Coronary artery (tissue), 2 donors: ENCODE data around the gene CLDN14.

Source experiments
- DNase-seq: peaks from one replicate; pipeline ENCODE4 v3.0.0-alpha.2; 2017; ENCODE audit warnings: low spot score
- H3K27ac ChIP-seq, 2 donors: fragments of 200-600 bp; sonication (generic); one replicate each; pipeline ENCODE4 v1.5.1; 2016 to 2019
- H3K4me3 ChIP-seq: fragments of 200-600 bp; sonication (generic); 2 replicates; pipeline ENCODE4 v1.5.1; 2016; ENCODE audit warnings: mild to moderate bottlenecking, moderate library complexity
- TF ChIP-seq, protein P1 (sequence below): fragments of 200-600 bp; sonication (generic); IDR thresholded peaks from one replicate; pipeline ENCODE4 v1.5.1; 2019; ENCODE audit warnings: antibody characterized with exemption

Gene CLDN14

DNA sequence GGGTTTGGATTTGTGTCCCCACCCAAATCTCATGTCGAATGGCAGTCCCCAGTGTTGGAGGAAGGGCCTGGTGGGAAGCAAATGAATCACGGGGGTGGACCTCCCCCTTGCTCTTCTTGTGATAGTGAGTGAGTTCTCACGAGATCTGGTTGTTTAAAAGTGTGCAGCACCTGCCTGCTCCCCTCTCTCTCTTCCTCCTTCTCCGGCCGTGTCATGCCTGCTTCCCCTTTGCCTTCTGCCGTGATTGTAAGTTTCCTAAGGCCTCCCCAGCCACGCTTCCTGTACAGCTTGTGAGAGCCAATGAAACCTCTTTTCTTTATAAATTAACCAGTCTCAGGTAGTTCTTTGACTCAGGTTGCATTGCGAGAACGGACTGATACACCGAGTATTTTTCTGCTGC, 15.9 kb downstream of the CLDN14 start:
- no peak for DNase-seq
- no peak overlapping the region for H3K27ac ChIP-seq
- H3K4me3 ChIP-seq: no peak overlapping the region
- TF ChIP-seq, protein P1, sequence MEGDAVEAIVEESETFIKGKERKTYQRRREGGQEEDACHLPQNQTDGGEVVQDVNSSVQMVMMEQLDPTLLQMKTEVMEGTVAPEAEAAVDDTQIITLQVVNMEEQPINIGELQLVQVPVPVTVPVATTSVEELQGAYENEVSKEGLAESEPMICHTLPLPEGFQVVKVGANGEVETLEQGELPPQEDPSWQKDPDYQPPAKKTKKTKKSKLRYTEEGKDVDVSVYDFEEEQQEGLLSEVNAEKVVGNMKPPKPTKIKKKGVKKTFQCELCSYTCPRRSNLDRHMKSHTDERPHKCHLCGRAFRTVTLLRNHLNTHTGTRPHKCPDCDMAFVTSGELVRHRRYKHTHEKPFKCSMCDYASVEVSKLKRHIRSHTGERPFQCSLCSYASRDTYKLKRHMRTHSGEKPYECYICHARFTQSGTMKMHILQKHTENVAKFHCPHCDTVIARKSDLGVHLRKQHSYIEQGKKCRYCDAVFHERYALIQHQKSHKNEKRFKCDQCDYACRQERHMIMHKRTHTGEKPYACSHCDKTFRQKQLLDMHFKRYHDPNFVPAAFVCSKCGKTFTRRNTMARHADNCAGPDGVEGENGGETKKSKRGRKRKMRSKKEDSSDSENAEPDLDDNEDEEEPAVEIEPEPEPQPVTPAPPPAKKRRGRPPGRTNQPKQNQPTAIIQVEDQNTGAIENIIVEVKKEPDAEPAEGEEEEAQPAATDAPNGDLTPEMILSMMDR: no peak

DNA sequence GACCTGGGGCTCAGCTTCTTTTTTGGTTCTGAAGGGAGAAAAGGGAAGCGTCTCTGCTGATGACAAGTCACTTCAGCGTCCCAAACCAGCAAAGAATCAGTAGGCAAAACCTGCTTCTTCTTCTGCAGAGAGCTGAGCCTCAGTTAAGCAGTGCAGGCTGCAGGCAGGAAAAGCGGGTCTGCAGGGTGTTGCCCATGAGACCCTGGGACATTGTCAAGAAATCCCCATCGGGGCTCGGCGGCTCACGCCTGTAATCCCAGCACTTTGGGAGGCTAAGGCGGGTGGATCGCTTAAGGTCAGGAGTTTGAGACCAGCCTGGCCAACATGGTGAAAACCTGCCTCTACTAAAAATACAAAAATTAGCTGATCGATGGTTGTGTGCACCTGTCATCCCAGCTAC, 16.7 kb downstream of the CLDN14 start:
- Histone ChIP-seq H3K4me3 (no peak overlapping the region), H3K27ac (no peak overlapping the region)
- no peak for DNase-seq
- TF ChIP-seq, protein P1: no peak

DNA sequence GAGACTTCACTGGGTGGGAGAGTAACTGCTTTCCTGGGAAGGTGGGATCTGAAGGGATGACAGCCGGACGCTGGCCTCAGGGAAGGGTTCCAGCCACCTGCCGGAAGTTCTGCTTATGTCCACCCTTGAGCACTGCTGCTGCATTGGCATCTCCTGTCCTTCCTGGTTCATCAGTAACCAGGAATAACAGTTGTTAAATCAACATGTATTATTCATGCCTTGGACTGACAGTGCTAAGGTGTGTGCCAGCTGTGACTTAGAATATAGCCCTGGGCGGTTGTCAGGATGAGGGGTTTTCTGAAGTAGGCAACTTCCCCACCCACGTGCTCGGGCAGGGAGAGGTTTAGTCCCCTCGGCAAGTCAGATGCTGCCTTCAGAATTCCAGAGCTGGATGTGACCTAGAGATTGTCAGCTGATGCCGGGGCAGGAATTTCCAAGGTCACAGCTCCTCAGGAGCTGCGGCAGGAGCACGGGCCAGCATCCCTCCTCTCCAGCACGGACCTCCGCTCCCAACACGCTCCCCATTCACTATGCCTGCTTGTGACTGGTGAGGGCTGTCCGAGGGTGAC, 17.9 kb downstream of the CLDN14 start:
- DNase-seq: no peak
- Histone ChIP-seq H3K4me3 (no peak overlapping the region), H3K27ac (no peak overlapping the region)
- TF ChIP-seq, protein P1: no peak

DNA sequence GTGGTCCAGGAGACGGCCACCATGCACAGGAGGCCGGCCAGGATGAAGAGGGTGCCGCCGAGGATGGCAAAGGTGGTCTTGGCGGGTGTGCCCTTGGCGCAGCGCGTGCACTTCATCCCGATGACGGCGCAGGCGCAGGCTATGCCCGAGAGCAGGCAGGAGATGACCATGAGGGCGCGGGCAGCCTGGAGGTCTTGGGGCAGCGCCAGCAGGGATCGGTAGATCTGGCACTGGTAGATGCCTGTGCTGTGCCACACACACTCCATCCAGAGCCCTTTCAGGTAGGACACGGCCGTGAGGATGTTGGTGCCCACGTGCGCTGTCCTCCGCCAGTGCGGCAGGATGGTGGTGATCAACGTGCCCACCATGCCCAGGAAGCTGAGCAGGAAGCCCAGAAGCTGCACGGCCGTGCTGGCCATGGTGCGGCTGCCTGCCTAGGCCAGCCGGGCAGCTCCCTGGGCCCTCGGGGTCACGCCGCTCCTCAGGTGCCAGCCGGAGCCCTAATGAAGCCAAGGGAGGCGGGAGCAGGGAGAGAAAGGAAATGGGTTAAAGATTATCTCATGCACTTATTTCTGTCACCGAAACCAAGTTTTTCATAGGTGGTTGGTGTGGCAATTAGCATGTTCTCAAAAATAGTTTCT, 18.5 kb downstream of the CLDN14 start:
- Histone ChIP-seq H3K4me3 (no peak overlapping the region), H3K27ac (no peak overlapping the region)
- TF ChIP-seq, protein P1: no peak
- no peak for DNase-seq

DNA sequence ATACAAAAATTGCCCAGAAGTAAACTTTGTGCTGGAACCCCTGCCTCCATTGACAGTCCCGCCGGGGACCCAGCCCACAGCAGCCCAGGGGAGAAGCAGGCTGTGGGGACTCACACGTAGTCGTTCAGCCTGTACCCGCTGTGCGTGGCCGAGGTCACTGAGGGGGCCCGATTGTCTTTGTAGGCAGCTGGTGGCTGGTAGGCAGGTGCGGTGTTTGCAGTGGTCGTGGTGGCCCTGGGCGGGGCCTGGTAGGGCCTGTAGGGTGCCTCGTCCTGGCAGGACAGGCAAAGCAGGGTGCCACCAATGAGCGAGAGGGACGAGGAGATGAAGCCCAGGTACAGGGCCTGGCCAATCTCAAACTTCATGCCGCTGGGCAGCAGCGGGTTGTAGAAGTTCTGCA, 19.1 kb downstream of the CLDN14 start:
- no peak for DNase-seq
- TF ChIP-seq, protein P1: no peak
- Histone ChIP-seq H3K27ac (no peak overlapping the region), H3K4me3 (no peak overlapping the region)

DNA sequence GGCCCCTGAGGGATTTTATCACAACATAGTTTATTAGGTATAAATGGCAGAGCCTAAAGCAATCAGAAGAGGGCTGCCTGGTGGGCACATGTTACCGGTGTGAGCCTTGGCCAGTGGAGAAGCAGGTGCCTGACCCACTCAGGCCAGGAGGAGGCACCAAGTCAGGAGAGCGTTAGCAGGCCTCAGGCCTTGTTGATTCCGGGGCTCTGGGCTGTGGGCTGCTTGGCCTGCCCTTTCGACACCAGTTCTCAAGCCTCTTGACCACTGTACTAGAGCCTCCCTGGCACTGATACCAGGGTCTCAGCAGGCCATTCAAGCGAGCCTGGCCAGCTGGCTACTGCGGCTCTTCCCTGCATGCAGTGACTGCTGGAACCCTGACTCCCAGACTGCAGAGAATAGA, 20.8 kb downstream of the CLDN14 start:
- H3K27ac ChIP-seq: no peak overlapping the region
- DNase-seq: no peak
- TF ChIP-seq, protein P1: no peak
- no peak overlapping the region for H3K4me3 ChIP-seq

DNA sequence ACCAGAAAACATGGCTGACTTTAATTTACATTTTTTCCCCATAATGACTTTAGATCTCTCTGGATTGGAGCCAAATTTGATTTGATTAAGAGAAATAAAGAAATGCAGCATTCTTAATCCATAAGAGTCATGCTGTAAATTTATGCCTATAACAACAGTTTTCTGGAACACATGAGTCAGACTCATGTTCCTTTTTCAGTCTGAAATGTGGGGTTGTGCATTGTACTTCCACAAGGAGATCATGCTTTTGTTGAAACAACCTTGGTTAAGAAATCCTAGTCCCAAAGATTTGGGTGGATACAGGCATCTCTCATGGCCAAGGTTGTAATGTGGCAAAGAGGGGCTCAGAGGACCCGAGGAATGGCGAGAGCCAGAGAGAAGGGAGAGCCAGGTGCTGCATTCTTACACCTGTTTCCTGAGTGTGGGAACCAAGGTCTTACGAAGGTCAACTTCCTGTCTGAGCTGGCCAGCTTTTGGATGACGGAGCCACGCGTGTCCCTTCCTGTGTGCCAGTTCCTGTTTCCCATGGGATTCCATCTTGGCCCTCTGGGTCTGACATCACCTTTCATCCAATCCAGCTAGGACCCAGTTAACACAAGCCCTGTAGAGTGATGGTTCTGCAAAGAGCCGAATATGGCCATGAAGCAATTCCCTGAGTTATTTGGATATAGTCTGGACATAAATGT, 23.1 kb downstream of the CLDN14 start:
- TF ChIP-seq, protein P1: no peak
- Histone ChIP-seq H3K27ac (no peak overlapping the region), H3K4me3 (no peak overlapping the region)
- no peak for DNase-seq
